ENCODE results near the gene TBCA.
"Not testable (repeated sequence)": the region's sequence is repeated elsewhere in the genome, so short reads cannot be mapped to it uniquely, and the experiment has no call there.

The TBCA gene

DNA sequence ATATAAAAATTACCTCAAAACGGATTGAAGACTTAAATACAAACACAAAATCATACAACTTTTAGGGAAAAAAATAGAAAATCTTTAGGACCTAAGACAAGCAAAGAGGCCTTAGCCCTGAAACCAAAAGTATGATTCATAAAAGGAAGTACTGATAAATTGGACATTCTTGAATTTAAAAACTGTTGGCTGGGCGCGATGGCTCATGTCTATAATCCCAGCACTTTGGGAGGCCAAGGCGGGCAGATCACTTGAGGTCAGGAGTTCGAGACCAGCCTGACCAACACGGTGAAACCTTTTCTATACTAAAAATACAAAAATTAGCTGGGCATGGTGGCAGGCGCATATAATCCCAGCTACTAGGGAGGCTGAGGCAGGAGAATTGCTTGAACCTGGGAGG lies 76.6 kb downstream of the TBCA start:
- DNase-seq: not testable (repeated sequence)

DNA sequence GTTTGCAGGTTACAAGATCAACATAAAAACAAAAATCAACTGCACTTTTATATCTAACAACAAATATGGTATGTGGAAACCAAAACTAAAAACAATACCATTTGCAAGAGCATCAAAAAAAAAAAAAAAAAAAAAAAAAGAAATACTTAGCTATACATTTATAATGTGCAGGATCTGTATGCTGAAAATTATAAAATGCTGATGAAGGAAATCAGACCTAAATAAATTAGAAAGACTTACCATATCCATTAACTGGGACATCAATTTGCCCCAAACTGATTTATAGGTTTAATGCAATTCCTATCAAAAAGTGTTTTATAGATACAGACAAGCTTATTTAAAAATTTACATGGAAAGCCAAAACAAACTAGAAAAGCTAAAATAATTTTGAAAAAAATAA lies 77.2 kb downstream of the TBCA start:
- no peak for DNase-seq

- DNase-seq: no peak
Measured at GRCh38 chr5:77697692-77698091, 78.4 kb downstream of the TBCA start.

DNA sequence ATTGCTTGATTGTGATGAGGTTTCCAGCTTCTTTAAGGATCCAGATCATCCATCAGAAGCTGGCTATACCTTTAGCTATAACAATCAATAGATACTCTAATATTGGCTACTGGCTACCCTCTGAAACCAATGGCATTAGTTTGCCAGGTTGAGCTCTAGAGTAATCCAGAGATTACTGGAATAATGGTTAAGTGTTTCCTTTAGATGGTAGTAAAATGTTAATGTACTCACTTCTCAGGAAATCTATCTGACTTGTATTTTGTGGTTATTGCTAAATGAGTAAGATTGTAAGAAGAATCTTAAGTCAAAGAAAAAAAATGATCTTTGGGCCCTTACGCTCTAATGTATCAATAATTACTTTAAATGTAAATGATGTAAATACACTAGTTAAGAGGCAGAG lies 80.0 kb downstream of the TBCA start:
- no peak for DNase-seq

GRCh38 chr5:77693913-77694312 lies 82.2 kb downstream of the TBCA start:
- no peak for DNase-seq

GRCh38 chr5:77683171-77683732 lies 92.9 kb downstream of the TBCA start:
- no peak for DNase-seq

DNA sequence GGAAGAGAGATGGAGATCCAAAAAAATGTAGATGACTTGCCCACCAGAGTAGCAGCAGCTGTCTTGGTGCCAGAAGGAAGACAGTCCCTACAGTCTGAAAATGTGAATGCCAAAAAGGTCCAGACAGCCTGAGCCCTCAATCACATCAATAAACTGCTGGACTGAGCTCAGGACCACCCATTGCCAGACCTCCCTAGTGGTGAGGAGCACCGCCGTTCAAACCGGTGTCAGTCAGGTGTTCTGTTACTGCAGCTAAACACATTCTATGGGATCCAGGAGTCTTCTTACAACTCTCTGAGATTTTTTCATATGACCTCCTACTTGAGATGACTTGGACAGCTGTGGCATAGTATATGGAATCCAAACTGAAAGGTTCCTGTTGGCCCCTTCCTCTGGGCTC lies 105.6 kb downstream of the TBCA start:
- DNase-seq: no peak

DNA sequence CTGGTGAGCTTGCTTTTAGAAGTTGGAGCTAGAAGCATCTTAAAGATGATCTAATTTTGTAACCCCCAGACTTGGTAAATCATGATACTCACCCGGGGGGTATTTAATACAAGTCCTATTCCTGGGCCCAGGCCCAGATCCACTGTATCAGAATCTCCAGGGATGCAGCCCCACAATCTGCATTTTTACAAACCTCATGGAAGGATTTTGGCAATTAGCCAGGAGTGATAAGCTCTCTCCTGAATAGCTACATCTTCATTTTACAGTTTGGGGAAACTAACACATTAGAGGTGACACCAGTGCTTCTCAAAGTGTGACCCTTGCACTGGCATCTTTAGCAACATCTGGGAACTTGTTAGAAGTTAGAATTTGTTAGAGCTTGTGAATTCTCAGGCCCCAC lies 106.5 kb downstream of the TBCA start:
- no peak for DNase-seq

DNA sequence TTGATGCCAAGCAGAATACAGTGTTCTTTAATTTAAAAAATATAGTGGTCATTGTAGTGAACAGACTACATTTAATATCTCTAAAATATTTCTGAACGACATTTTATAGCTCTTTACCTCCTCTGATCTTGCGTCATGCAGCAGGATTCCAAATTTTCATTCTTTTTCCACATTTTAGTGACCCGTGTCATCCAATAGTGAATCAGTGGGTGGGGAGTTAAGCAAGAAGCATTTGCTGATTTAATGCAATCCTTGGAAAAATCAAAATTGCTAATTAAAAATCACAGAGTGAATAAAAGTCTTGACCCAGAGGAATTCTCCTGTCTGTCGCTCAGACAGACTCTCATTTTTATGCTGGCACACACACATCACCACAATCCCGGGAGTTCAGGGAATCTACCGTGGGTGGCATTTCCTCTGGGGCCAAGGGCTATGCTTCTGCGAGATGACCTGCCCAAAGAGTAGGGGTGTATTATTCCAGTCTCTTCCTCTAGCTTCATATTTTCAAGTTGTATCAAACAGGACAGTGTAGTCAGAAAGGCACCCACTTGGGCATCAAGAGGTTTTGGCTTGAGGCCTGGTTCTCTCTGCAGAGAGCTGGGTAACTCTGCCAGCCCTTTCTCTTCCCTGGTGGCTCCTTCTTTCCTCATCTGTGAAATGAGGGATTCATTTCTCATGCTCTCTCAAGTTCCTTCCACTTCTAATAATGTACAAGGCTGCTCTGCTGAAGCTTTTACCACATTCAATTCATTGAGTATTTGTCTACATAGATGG lies 112.9 kb downstream of the TBCA start:
- DNase-seq: no peak

GRCh38 chr5:77662635-77663034 lies 113.5 kb downstream of the TBCA start:
- no peak for DNase-seq

GRCh38 chr5:77658662-77659061 lies 117.5 kb downstream of the TBCA start:
- no peak for DNase-seq

GRCh38 chr5:77651343-77651742 lies 124.8 kb downstream of the TBCA start:
- no peak for DNase-seq

DNA sequence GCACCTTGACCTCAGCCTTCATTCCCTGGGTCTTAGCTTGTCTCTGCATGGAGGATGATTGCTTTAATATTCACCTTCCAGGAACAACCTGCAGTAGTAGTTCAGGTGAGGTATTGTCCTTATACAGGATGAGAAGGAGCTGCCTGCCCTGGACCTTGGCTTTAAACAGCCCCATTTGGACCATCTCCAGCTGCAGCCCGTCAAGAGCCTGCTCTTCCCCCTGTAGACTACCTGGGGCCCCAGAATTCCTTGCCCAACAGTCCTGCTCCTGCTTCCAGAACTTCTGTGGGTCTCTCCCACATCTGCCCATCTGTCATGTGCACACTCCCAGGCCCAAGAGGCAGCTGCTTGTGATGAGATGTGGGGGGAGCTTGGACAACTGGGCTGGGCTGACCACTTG lies 125.5 kb downstream of the TBCA start:
- DNase-seq: no peak

DNA sequence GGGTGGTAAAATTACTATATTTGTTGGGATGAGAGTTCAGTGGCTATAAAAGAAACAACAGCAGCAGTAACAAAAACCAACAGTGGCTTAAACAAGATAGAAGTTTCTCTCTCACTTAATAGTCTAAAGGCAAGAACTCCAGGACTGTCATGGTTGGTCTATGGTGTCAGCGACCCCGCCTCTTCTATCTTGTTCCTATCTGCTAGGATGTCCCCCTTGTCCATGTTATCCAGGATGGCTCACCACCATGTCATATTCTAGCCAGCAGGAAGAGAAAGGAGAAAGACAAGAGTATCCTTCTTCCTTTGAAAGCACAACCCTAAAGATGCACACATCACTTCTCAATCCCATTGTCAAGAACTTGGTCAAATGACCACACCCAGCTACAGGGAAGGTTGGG lies 126.4 kb downstream of the TBCA start:
- no peak for DNase-seq

DNA sequence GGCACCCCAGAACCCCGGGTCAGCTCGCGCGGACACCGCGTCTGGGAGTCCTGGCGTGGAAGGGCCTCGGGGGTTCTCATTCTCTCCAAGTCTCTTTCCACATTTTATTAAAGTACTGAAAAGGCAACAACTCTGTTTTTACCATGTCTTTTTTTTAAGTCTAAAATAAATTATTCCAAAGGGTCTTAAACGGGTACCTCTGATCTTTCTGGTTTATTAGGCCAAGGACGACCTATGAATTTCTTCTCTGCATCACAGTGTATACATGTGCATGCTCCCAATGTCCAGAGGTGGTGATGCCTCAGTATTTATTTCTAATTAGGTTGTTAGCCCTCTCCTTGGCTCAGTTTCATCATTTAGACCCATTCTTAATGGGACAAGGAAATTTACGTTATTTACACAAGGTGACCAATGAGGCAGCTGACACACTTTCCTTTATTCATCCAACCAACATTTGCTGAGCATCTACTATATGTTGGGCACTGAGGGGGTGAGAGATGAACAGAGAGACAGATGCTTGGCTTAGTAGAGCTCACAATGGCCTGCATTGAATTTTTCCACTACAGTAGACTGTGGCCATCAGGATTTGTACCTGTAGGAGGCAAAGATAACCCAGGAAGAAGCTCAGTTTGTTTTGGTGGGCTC lies 130.0 kb downstream of the TBCA start:
- DNase-seq: no peak

DNA sequence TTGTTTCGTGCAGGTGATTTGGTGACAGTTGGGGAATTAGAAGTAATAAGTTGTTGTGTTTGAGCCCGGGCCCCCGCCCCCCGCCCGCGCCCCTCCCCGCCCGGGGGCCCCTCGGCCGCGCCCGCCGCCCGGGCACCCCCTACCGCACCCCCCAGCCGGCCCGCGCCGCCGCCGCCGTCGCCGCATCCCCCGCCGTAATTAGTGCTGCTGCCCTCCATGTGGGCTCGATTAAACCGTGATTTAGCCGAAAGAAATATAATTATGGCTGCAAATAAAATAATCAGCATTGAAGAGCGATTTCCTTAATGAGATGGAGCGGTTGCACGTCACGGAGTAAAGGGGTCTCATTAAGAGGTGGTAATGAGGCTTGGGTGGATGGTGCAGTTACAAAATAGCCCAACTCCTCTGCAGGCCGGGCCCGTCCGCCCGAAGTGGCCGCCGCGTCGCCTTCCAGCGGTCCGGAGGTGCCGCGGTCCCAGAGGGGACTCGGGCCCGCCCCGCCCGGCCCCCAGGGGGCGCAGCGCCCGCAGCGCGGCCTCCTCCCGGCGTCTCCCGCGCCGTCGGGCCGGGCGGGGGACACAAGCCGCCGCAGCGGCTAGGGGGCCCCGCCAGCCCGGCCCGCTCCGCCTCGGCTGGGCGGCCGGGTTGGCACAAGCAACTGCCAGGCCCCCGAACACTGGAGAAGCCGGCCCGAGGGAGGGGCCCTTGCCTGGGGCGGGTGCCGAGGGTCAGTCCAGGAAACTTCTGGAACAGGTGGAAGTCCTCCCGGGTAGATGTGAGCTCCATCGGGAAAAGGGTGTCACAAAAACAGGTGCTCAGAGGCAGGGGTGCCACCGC lies 130.8 kb downstream of the TBCA start:
- DNase-seq: peak; percentile 34

DNA sequence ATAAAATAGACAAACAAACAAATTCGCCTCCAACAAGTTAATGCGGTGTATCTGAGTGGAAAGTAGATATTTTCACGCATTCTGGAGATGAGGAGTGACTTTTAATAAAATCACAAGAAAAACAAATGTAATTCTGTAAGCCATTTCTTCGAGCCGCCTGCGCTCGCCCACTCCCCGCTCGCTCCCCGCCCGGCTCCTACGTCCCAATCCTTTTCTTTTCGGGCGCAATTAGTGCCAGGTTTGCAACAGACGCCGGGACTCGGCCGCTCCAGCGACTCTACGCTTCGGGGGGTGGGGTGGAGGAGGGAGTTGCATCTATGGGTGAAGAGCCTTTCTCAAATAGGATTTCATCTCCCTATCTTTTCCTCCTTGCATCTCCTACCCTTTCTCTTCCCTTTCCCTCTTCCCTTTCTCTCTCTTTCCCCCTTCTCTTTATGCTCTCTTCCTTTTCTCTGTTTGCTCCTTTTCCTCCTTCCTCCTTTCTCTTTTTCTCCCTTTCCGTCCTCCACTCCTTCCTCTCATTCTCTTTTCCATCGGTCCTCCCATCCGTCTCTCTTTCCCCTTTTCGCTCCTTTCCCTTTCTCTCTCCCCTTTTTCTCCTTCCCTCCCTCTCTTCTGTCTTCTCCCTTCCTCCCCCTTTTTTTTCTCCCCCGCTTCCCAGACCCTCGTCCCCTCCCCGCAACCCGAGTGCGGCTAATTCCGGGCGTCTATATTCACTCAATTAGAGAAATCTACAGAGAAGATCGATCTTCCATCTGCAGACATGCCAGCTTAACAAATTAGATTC lies 131.6 kb downstream of the TBCA start:
- DNase-seq: peak; percentile 19

DNA sequence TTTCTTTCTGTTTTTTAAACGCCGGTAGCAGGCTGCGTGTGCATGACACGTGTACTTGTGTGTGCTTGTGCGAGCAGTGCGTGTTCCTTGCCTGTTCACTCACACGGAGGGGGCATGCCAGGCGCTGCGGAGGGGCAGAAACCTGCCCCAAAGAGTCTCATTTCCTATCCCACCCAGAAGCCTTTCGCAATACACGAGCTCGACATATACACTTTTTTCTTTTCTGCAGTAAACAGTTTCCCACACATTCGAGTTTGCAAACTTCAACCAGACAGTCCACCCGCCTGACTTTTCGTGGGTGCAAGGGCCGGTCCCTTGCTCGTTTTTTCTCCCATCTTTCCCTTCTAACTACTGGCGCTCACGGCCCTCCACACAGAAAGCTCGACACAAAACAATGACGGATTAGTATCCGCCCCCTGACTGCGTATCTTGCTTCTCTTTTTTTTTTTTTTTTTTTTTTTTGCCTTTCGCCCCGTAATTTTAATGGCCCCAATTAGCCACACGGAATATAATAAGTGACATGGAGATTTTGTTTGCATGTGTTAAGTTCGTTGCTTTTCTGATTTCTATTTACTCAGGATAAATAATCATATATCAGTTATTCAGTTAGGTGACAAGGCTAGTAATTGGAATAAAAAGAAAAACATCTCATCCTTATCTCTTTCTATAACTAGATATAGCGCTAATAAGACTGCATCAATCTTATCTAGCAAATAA lies 132.3 kb downstream of the TBCA start:
- DNase-seq: no peak

DNA sequence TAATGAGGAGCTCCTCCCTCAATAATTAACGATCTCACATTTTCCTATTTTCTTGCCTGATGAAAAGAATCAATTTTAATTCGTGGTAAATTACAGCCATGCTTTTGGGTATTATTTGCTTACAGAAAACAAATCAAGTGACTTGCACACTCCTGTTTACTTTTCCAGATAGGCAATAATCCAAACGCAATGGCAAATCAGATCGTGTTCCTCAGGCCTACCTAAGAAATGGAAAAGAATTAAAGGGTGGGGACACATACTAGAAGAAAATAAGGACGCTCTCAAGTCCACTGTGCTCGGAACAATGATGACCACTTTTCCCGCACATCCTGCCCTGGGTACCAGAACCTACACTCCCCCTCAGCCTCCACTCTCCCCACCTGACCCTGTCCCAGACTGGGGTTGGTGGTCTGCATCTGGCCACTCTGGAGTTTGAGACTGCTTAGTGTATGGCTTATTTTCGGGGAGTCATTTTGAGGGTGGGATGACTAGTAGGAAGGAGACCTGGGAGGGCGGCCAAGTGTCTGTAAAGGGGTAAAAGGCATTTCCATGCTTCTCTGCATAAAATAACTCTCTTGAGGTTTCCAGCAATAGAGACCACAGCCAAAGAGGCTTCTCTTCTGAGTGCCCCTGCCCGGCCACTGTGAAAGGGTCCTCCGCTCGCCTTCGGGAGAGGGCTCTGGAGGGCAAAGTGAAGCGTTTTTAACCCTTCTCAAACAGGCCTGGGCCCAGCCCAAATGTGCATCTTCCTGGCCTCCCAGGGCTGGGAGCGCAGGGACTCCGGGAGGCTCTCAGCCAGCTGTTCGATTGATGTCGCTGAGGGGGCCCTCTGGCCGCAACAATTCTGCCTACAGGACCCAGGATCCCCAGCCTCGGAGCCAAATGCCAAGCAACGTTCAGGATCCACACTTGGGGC lies 133.1 kb downstream of the TBCA start:
- DNase-seq: no peak

DNA sequence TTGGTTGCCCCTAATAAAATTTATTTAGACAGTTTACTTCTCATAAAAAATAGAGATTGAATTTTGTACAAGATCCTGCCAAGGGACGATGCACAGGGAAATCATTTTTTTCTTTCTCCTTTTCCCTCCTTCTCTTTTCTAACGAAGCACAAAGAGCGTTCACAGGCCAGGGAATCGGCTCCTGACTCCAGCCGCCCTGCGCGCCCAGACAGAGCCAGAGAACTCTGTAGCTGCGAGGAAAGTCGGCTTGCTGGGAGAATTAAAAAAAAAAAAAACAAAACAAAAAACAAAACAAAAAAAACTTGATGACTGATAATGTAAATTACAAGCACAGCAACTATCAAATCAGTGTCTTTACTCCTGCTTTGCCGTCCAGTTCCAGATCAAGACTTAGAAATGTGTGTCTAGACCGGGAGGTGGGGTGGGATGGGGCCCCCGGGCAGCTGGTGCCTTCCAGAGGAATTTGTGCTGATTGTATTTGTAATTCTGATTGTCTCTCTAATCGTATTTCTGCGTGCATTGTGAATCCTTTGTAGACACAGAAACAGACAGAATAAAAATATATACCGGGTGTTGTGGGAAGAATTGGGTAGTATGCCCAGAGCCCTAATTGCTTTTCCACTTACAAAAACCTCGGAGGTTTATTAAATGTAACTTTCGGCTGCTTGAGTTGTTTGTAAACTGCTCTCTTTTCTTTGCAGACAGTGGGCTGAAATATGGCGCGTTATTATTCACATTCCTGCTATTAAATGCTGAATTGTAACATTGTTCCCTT lies 134.0 kb downstream of the TBCA start:
- DNase-seq: no peak
